ENCODE measurements around the gene R3HCC1L.

R3HCC1L gene

DNA sequence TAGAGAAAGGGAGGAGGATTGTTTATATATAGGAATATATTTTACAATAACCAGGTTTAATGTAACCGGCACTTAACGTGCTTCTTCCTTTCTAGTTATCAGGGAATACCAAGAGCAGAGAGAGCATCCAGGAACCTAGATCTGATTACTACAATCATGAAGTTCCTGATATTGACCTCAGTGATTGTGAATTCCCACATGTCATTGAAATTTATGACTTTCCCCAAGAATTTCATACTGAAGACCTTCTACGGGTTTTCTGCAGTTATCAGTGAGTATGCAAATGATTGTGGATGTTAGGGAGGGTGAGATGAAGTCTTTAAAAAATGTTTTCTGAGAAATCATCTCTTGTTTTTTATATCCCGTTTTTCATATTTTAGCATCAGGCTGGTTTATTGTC, 97.0 kb downstream of the R3HCC1L start:
- Histone ChIP-seq H3K27ac (ENCODE audit: low read depth, low read length) (no peak overlapping the region), H3F3A (ENCODE audit: control insufficient read depth, insufficient read depth) (no peaks in the 10 kb centered on the region; the same call in 1 of the 2 replicates), H3K27me3 (ENCODE audit: control insufficient read depth, low read length) (no peaks in the 10 kb centered on the region), H3K36me3 (ENCODE audit: control insufficient read depth, low read length) (peaks cover 60% of the 10 kb centered on the region), H3K79me2 (ENCODE audit: control insufficient read depth, low read length) (peaks cover 39% of the 10 kb centered on the region), H3K4me2 (ENCODE audit: low read length) (no peak overlapping the region), H3K9me3 (ENCODE audit: control insufficient read depth, insufficient read depth, low read length) (0 out of 2 replicates have a peak, but pooled peaks cover 3% of the 10 kb centered on the region), H4K20me1 (ENCODE audit: control insufficient read depth, insufficient read depth, low read depth, low read length) (no peaks in the 10 kb centered on the region), H3K4me3 (ENCODE audit: low read length) (no peak overlapping the region), H3K4me1 (ENCODE audit: control insufficient read depth, low read length) (no peaks in the 10 kb centered on the region), H3K9me2 (replicated peaks; ENCODE audit: control insufficient read depth, low read length) (no peaks in the 10 kb centered on the region)
- TF ChIP-seq EZH2phosphoT487 (IDR thresholded peaks at IDR 0.05; ENCODE audit: borderline replicate concordance, low read length) (no peak), CTCF (IDR thresholded peaks at IDR 0.05; ENCODE audit: low read depth, low read length, poor library complexity, severe bottlenecking) (no peak)

DNA sequence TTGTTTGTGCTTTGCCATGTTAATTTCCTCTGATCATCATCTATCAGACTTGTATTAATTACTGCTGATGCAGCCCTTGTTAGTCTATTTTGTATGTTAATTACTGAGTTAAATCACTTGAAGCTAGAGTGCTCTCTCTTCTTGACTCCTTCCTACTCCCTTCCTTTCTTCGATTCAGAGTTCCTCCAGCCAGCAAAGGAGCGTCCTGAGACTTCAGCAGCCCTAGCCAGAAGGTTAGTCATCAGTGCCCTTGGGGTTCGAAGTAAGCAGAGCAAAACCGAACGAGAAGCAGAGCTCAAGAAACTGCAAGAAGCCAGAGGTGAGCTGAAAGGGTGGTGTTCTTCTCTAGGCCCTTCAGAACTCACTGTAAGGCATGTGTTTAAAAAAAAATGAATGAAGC, 101.4 kb downstream of the R3HCC1L start:
- no peak for TF ChIP-seq EZH2phosphoT487 (IDR thresholded peaks at IDR 0.05; ENCODE audit: borderline replicate concordance, low read length)
- no peak for TF ChIP-seq CTCF (IDR thresholded peaks at IDR 0.05; ENCODE audit: low read depth, low read length, poor library complexity, severe bottlenecking)
- peaks cover 91% of the 10 kb centered on the region for H3K36me3 ChIP-seq (ENCODE audit: control insufficient read depth, low read length)
- H3F3A ChIP-seq (ENCODE audit: control insufficient read depth, insufficient read depth) = peaks cover 3% of the 10 kb centered on the region; the same call in 1 of the 2 replicates
- no peak overlapping the region for H3K4me3 ChIP-seq (ENCODE audit: low read length)
- no peaks in the 10 kb centered on the region for H3K4me1 ChIP-seq (ENCODE audit: control insufficient read depth, low read length)
- no peaks in the 10 kb centered on the region for H3K9me2 ChIP-seq (replicated peaks; ENCODE audit: control insufficient read depth, low read length)
- H3K79me2 ChIP-seq (ENCODE audit: control insufficient read depth, low read length) = peaks cover 17% of the 10 kb centered on the region
- no peak overlapping the region for H3K27ac ChIP-seq (ENCODE audit: low read depth, low read length)
- no peaks in the 10 kb centered on the region for H4K20me1 ChIP-seq (ENCODE audit: control insufficient read depth, insufficient read depth, low read depth, low read length)
- no peak overlapping the region for H3K4me2 ChIP-seq (ENCODE audit: low read length)
- H3K9me3 ChIP-seq (ENCODE audit: control insufficient read depth, insufficient read depth, low read length) = no peaks in the 10 kb centered on the region
- no peaks in the 10 kb centered on the region for H3K27me3 ChIP-seq (ENCODE audit: control insufficient read depth, low read length)

DNA sequence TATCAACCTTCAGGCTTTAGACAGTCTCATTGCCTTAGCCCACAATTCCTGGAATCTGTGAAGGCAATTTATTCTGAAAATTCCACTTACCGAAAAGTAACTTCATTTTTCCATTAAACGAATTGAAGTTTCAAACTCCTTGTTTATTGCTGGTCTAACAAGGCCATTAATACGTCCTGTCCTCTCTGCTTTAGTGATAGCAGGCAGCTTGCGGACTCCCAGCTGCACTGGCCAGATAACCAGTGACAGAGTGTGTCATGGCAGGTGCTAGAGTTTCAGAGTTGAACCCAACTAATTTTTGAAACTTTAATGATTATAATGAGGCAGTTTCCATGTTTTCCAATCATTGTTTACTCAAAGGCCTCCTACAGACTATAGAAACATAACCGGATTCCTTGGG, 102.4 kb downstream of the R3HCC1L start:
- TF ChIP-seq CTCF (IDR thresholded peaks at IDR 0.05; ENCODE audit: low read depth, low read length, poor library complexity, severe bottlenecking) = no peak
- TF ChIP-seq EZH2phosphoT487 (IDR thresholded peaks at IDR 0.05; ENCODE audit: borderline replicate concordance, low read length) = no peak
- no peaks in the 10 kb centered on the region for H3K4me1 ChIP-seq (ENCODE audit: control insufficient read depth, low read length)
- no peaks in the 10 kb centered on the region for H4K20me1 ChIP-seq (ENCODE audit: control insufficient read depth, insufficient read depth, low read depth, low read length)
- H3F3A ChIP-seq (ENCODE audit: control insufficient read depth, insufficient read depth) = peaks cover 3% of the 10 kb centered on the region; the same call in 1 of the 2 replicates
- H3K79me2 ChIP-seq (ENCODE audit: control insufficient read depth, low read length) = peaks cover 9% of the 10 kb centered on the region
- no peaks in the 10 kb centered on the region for H3K9me2 ChIP-seq (replicated peaks; ENCODE audit: control insufficient read depth, low read length)
- H3K4me3 ChIP-seq (ENCODE audit: low read length) = no peak overlapping the region
- H3K27ac ChIP-seq (ENCODE audit: low read depth, low read length) = no peak overlapping the region
- H3K9me3 ChIP-seq (ENCODE audit: control insufficient read depth, insufficient read depth, low read length) = no peaks in the 10 kb centered on the region
- no peak overlapping the region for H3K4me2 ChIP-seq (ENCODE audit: low read length)
- peaks cover 86% of the 10 kb centered on the region for H3K36me3 ChIP-seq (ENCODE audit: control insufficient read depth, low read length)
- H3K27me3 ChIP-seq (ENCODE audit: control insufficient read depth, low read length) = no peaks in the 10 kb centered on the region

All from DOHH2 (cell line).